Glutamatergic neuron (in vitro differentiated cells): ENCODE results near the gene HSD17B11. TPM values are rescaled to one million over a fixed set of nuclear protein-coding genes. Genes with fewer than 3 reads are reported as not detected.
A peak's percentile ranks its signal among the peaks of the same experiment; 100 is the strongest.

Experiments
- DNase-seq: peaks from one replicate; pipeline ENCODE4 v3.0.0; 2022
- H3K27ac Mint-ChIP-seq: one replicate; pipeline ENCODE4 v1.8.0; 2020; ENCODE audit warnings: mild to moderate bottlenecking, mixed read lengths, inconsistent platforms; ENCODE audit not compliant: unreplicated experiment
- H3K27me3 Mint-ChIP-seq: one replicate; pipeline ENCODE4 v1.8.0; 2020; ENCODE audit warnings: mild to moderate bottlenecking, moderate library complexity, mixed read lengths, inconsistent platforms; ENCODE audit not compliant: unreplicated experiment
- H3K36me3 Mint-ChIP-seq: one replicate; pipeline ENCODE4 v1.8.0; 2020; ENCODE audit warnings: mild to moderate bottlenecking, mixed read lengths, inconsistent platforms; ENCODE audit not compliant: unreplicated experiment
- H3K4me1 Mint-ChIP-seq: one replicate; pipeline ENCODE4 v1.8.0; 2020; ENCODE audit warnings: mild to moderate bottlenecking, low read depth, mixed read lengths, inconsistent platforms; ENCODE audit not compliant: unreplicated experiment
- H3K4me3 Mint-ChIP-seq: one replicate; pipeline ENCODE4 v1.8.0; 2020; ENCODE audit warnings: mild to moderate bottlenecking, mixed read lengths, inconsistent platforms; ENCODE audit not compliant: unreplicated experiment
- H3K9me3 Mint-ChIP-seq: one replicate; pipeline ENCODE4 v1.8.0; 2020; ENCODE audit warnings: mild to moderate bottlenecking, moderate library complexity, mixed read lengths, inconsistent platforms; ENCODE audit not compliant: unreplicated experiment
- CTCF ChIP-seq: fragments of 200-600 bp; sonication (generic); IDR thresholded peaks from one replicate; pipeline ENCODE4 v1.5.0; 2021; ENCODE audit not compliant: partially characterized antibody, unreplicated experiment
- long read RNA-seq: library from polyadenylated mRNA; unstranded; transcript quantifications from one replicate; pipeline ENCODE4 v2.0.0, GENCODE V29; 2020; ENCODE audit not compliant: unreplicated experiment
- total RNA-seq: library from RNA; stranded (reverse); fragmentation: NEBNext Ultra II Directional; extraction: Animal tissue kit (Norgen Biotek cat#: 25700); gene quantifications from one replicate; pipeline ENCODE4 v1.2.1, GENCODE V29; 2021; ENCODE audit not compliant: unreplicated experiment

The HSD17B11 gene
- total RNA-seq = 16.2 TPM
- long read RNA-seq, transcript HSD17B11-201 (7 exons, 1,885 nt) = major isoform, 28 of 30 reads
- long read RNA-seq, partial matches to known transcripts = 0 of 30 reads
- long read RNA-seq, other reads (novel, unspliced or antisense) = 1 of 30 reads

GRCh38 chr4:87390891-87391575, at the start of gene HSD17B11:
TSS of gene HSD17B11 (minus strand) at chr4:87391188. CDS start at chr4:87391070, 118 bp downstream.
- no peak for TF ChIP-seq CTCF
- H3K4me1 Mint-ChIP-seq = peaks cover 3% of the 10 kb centered on the region
- DNase-seq = peak; percentile 78
- H3K27ac Mint-ChIP-seq = peak within 1 kb of the TSS; percentile 96
- peaks cover 2% of the 10 kb centered on the region for H3K9me3 Mint-ChIP-seq
- peaks cover 5% of the 10 kb centered on the region for H3K27me3 Mint-ChIP-seq
- H3K36me3 Mint-ChIP-seq = no peaks in the 10 kb centered on the region
- peak within 1 kb of the TSS; percentile 96 for H3K4me3 Mint-ChIP-seq

GRCh38 chr4:87433342-87433741, 42.4 kb upstream of the HSD17B11 start:
- Mint-ChIP-seq H3K36me3 (no peaks in the 10 kb centered on the region), H3K27ac (no peak overlapping the region), H3K9me3 (no peaks in the 10 kb centered on the region), H3K27me3 (no peaks in the 10 kb centered on the region), H3K4me1 (no peaks in the 10 kb centered on the region), H3K4me3 (no peak overlapping the region)
- DNase-seq = no peak
- no peak for TF ChIP-seq CTCF

DNA sequence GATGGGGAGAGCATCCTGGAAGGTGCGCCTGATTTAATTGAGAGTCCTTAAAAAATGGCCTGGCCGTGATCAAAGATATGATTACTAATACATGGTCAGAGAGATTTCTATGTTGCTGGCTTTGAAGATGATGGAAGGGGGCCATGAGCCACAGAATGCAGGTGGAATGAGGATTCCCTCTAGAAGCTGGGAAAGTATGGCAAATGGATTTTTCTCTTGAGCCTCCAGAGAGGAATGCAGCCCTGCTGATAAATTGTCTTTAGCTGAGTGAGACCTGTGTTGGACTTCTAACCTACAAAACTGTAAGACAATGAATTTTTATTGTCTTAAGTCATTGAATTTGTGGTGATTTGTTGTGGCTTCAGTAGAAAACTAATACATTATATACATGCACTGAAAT, 39.0 kb upstream of the HSD17B11 start:
- no peak for TF ChIP-seq CTCF
- Mint-ChIP-seq H3K9me3 (no peaks in the 10 kb centered on the region), H3K27me3 (no peaks in the 10 kb centered on the region), H3K4me3 (no peak overlapping the region), H3K27ac (no peak overlapping the region), H3K4me1 (no peaks in the 10 kb centered on the region), H3K36me3 (no peaks in the 10 kb centered on the region)
- DNase-seq = no peak

- Mint-ChIP-seq H3K27me3 (no peaks in the 10 kb centered on the region), H3K36me3 (no peaks in the 10 kb centered on the region), H3K4me1 (peaks cover under 1% of the 10 kb centered on the region), H3K9me3 (no peaks in the 10 kb centered on the region), H3K27ac (no peak overlapping the region), H3K4me3 (no peak overlapping the region)
- TF ChIP-seq CTCF = no peak
- DNase-seq = no peak
Measured at GRCh38 chr4:87428979-87429378, 38.0 kb upstream of the HSD17B11 start.

DNA sequence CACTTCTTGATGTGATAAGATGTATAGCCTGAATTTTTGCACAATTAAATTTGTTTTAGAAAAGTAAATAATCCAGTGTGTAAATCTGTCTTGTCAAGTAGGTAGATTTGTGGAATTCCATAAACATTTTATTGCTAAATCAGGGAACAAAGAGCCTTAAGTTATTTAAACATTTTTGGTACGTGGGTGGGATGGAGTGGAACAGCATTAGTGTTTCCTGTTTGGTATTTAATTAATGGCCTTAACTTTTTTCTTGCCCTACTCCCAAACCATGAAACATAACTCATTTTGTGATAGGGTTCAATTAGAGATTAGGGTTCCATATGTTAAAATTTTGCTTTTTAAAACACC, 36.5 kb upstream of the HSD17B11 start:
- H3K9me3 Mint-ChIP-seq = no peaks in the 10 kb centered on the region
- no peak overlapping the region for H3K27ac Mint-ChIP-seq
- no peak overlapping the region for H3K4me3 Mint-ChIP-seq
- H3K36me3 Mint-ChIP-seq = no peaks in the 10 kb centered on the region
- H3K4me1 Mint-ChIP-seq = peaks cover 8% of the 10 kb centered on the region
- no peak for DNase-seq
- TF ChIP-seq CTCF = no peak
- no peaks in the 10 kb centered on the region for H3K27me3 Mint-ChIP-seq
